HEK293 (cell line): ENCODE data around the gene DHRS7C.

Experiments used
- BCL11A ChIP-seq: fragments of 450-650 bp; formaldehyde crosslinking; IDR thresholded peaks from 2 replicates; pipeline ENCODE4 v1.5.1; 2016; ENCODE audit warnings: low read depth, missing biosample characterization, missing genetic modification characterization
- GLIS2 ChIP-seq: fragments of 450-650 bp; formaldehyde crosslinking; IDR thresholded peaks from 2 replicates; pipeline ENCODE4 v1.5.1; 2016; ENCODE audit warnings: missing biosample characterization, missing genetic modification characterization
- MZF1 ChIP-seq: fragments of 450-650 bp; formaldehyde crosslinking; IDR thresholded peaks from 2 replicates; pipeline ENCODE4 v1.5.1; 2017; ENCODE audit warnings: missing biosample characterization, missing genetic modification characterization, borderline replicate concordance
- ZFP41 ChIP-seq: fragments of 450-650 bp; formaldehyde crosslinking; IDR thresholded peaks from 2 replicates; pipeline ENCODE4 v1.5.1; 2016; ENCODE audit warnings: missing biosample characterization, missing genetic modification characterization, borderline replicate concordance
- ZIC2 ChIP-seq: fragments of 450-650 bp; formaldehyde crosslinking; IDR thresholded peaks from 2 replicates; pipeline ENCODE4 v1.5.1; 2016; ENCODE audit warnings: missing biosample characterization, missing genetic modification characterization
- ZNF184 ChIP-seq: fragments of 450-650 bp; IDR thresholded peaks from 2 replicates; pipeline ENCODE4 v1.5.1; 2018; ENCODE audit warnings: missing biosample characterization, mild to moderate bottlenecking, missing genetic modification characterization
- ZNF239 ChIP-seq: fragments of 450-650 bp; formaldehyde crosslinking; IDR thresholded peaks from 2 replicates; pipeline ENCODE4 v1.5.1; 2016; ENCODE audit warnings: missing biosample characterization, missing genetic modification characterization
- ZNF324 ChIP-seq: fragments of 450-650 bp; formaldehyde crosslinking; IDR thresholded peaks from 2 replicates; pipeline ENCODE4 v1.5.1; 2016; ENCODE audit warnings: missing biosample characterization, missing genetic modification characterization
- ZNF335 ChIP-seq: fragments of 450-650 bp; formaldehyde crosslinking; conservative IDR thresholded peaks from 2 replicates; pipeline ENCODE4 v1.5.1; 2016; ENCODE audit warnings: missing biosample characterization, missing genetic modification characterization
- ZNF366 ChIP-seq: fragments of 450-650 bp; formaldehyde crosslinking; conservative IDR thresholded peaks from 2 replicates; pipeline ENCODE4 v1.5.1; 2016; ENCODE audit warnings: missing biosample characterization, missing genetic modification characterization
- ZNF404 ChIP-seq: fragments of 450-650 bp; formaldehyde crosslinking; IDR thresholded peaks from 2 replicates; pipeline ENCODE4 v1.5.1; 2017; ENCODE audit warnings: missing biosample characterization, missing genetic modification characterization
- ZNF514 ChIP-seq: fragments of 450-650 bp; formaldehyde crosslinking; IDR thresholded peaks from 2 replicates; pipeline ENCODE4 v1.5.1; 2016; ENCODE audit warnings: missing biosample characterization, missing genetic modification characterization
- ZNF624 ChIP-seq: fragments of 450-650 bp; formaldehyde crosslinking; IDR thresholded peaks from 2 replicates; pipeline ENCODE4 v1.5.1; 2017; ENCODE audit warnings: missing biosample characterization, missing genetic modification characterization
- ZNF664 ChIP-seq: fragments of 450-650 bp; formaldehyde crosslinking; IDR thresholded peaks from 2 replicates; pipeline ENCODE4 v1.5.1; 2016; ENCODE audit warnings: missing biosample characterization, missing genetic modification characterization
- ZNF747 ChIP-seq: fragments of 450-650 bp; formaldehyde crosslinking; IDR thresholded peaks from 2 replicates; pipeline ENCODE4 v1.5.1; 2016; ENCODE audit warnings: missing biosample characterization, missing genetic modification characterization
- ZNF76 ChIP-seq: fragments of 450-650 bp; formaldehyde crosslinking; IDR thresholded peaks from 2 replicates; pipeline ENCODE4; 2016; ENCODE audit warnings: low read depth, missing biosample characterization, missing genetic modification characterization, borderline replicate concordance
- ZNF768 ChIP-seq: fragments of 450-650 bp; formaldehyde crosslinking; IDR thresholded peaks from 2 replicates; pipeline ENCODE4 v1.5.1; 2018; ENCODE audit warnings: missing biosample characterization, mild to moderate bottlenecking, missing genetic modification characterization
- ZNF791 ChIP-seq: fragments of 450-650 bp; formaldehyde crosslinking; IDR thresholded peaks from 2 replicates; pipeline ENCODE4 v1.5.1; 2016; ENCODE audit warnings: missing biosample characterization, missing genetic modification characterization
- ZXDB ChIP-seq: fragments of 450-650 bp; formaldehyde crosslinking; IDR thresholded peaks from 2 replicates; pipeline ENCODE4 v1.5.1; 2016; ENCODE audit warnings: missing biosample characterization, missing genetic modification characterization
- TF ChIP-seq, protein P1 (sequence below): fragments of 450-650 bp; formaldehyde crosslinking; IDR thresholded peaks from 2 replicates; pipeline ENCODE4 v1.5.1; 2016; ENCODE audit warnings: missing biosample characterization, missing genetic modification characterization
- TF ChIP-seq, protein P2 (sequence below): IDR thresholded peaks from 2 replicates; pipeline ENCODE4 v1.6.1; 2011; ENCODE audit warnings: mild to moderate bottlenecking, low read depth, low read length, borderline replicate concordance
- TF ChIP-seq, protein P3 (sequence below): fragments of 450-650 bp; formaldehyde crosslinking; IDR thresholded peaks from 2 replicates; pipeline ENCODE4 v1.5.1; 2016; ENCODE audit warnings: missing biosample characterization, missing genetic modification characterization
- TF ChIP-seq, protein P4 (sequence below): fragments of 450-650 bp; formaldehyde crosslinking; IDR thresholded peaks from 2 replicates; pipeline ENCODE4 v1.5.1; 2016; ENCODE audit warnings: missing biosample characterization, missing genetic modification characterization
- TF ChIP-seq, protein P5 (sequence below): fragments of 450-650 bp; formaldehyde crosslinking; IDR thresholded peaks from 2 replicates; pipeline ENCODE4 v1.5.1; 2016; ENCODE audit warnings: missing biosample characterization, missing genetic modification characterization
- TF ChIP-seq, protein P6 (sequence below): sonication (generic); formaldehyde crosslinking; IDR thresholded peaks from 2 replicates; pipeline ENCODE4 v1.8.1; 2022; ENCODE audit warnings: mild to moderate bottlenecking, moderate library complexity, missing genetic modification reagents
- TF ChIP-seq, protein P7 (sequence below): fragments of 450-650 bp; formaldehyde crosslinking; IDR thresholded peaks from 2 replicates; pipeline ENCODE4 v1.5.1; 2016; ENCODE audit warnings: missing biosample characterization, missing genetic modification characterization

DHRS7C gene

DNA sequence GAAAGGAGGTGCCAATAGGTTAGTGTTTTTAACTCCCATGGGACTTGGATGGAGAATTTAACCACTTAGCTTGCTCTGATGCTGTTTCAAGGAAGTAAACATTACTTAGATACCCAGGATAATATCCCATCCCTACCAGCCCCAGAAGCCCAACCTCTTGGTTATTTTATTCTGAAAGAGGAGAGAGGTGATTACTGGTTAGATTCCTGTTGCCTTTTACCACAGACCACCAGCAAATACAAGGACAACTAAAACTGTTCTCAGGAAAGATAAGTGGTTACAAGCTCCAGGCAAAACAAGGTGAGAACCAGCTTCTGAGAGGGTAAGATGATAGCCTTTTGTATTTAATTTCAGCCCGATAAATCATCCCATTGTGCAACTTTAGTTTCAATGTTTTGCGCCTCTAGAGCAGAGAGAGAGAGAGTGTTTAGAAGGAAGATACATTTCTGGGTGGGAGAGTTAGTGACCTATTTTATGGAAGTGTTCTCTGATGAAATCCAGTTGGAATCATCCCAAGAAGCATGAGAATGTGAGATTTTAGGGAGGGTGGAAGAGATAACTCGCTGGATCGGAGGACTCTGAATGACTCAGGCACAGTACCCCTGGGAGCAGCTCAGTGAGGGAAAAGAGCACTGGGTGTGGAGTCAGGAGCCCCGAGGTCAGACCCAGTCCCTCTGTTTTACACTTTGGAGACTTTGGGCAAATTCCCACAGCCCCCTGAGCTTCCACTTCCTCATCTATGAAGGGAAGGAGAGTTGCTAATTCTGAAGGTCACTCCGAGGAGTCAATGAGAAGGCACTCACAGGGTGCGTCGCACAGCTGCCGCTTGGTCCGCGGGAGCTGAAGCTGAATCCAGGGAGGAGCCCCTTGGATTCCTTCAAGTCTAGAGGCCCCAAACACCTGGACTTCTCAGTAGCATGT is 46.4 kb upstream of the DHRS7C start (continued):
- TF ChIP-seq, protein P1, sequence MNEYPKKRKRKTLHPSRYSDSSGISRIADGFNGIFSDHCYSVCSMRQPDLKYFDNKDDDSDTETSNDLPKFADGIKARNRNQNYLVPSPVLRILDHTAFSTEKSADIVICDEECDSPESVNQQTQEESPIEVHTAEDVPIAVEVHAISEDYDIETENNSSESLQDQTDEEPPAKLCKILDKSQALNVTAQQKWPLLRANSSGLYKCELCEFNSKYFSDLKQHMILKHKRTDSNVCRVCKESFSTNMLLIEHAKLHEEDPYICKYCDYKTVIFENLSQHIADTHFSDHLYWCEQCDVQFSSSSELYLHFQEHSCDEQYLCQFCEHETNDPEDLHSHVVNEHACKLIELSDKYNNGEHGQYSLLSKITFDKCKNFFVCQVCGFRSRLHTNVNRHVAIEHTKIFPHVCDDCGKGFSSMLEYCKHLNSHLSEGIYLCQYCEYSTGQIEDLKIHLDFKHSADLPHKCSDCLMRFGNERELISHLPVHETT = no peak
- TF ChIP-seq ZFP41 (tag by site-specific recombination) (no peak), ZNF76 (no peak), ZNF514 (tag by site-specific recombination) (no peak), ZXDB (no peak), ZIC2 (tag by site-specific recombination) (no peak), MZF1 (tag by site-specific recombination) (no peak), ZNF768 (no peak), ZNF791 (no peak), ZNF366 (tag by site-specific recombination) (no peak), BCL11A (tag by site-specific recombination) (no peak), ZNF404 (0 out of 2 replicates have a peak, but pooled peaks have one; percentile 10), ZNF184 (tag by site-specific recombination) (no peak), ZNF624 (no peak), ZNF747 (tag by site-specific recombination) (no peak), ZNF664 (tag by site-specific recombination) (no peak), ZNF324 (tag by site-specific recombination) (no peak), ZNF239 (tag by site-specific recombination) (no peak), ZNF335 (tag by site-specific recombination) (peak; percentile 56), GLIS2 (tag by site-specific recombination) (no peak)
- TF ChIP-seq, protein P2, sequence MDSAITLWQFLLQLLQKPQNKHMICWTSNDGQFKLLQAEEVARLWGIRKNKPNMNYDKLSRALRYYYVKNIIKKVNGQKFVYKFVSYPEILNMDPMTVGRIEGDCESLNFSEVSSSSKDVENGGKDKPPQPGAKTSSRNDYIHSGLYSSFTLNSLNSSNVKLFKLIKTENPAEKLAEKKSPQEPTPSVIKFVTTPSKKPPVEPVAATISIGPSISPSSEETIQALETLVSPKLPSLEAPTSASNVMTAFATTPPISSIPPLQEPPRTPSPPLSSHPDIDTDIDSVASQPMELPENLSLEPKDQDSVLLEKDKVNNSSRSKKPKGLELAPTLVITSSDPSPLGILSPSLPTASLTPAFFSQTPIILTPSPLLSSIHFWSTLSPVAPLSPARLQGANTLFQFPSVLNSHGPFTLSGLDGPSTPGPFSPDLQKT = no peak
- TF ChIP-seq, protein P3, sequence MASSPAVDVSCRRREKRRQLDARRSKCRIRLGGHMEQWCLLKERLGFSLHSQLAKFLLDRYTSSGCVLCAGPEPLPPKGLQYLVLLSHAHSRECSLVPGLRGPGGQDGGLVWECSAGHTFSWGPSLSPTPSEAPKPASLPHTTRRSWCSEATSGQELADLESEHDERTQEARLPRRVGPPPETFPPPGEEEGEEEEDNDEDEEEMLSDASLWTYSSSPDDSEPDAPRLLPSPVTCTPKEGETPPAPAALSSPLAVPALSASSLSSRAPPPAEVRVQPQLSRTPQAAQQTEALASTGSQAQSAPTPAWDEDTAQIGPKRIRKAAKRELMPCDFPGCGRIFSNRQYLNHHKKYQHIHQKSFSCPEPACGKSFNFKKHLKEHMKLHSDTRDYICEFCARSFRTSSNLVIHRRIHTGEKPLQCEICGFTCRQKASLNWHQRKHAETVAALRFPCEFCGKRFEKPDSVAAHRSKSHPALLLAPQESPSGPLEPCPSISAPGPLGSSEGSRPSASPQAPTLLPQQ (tag by site-specific recombination) = peak; percentile 49; the same call in 1 of the 2 replicates
- TF ChIP-seq, protein P4, sequence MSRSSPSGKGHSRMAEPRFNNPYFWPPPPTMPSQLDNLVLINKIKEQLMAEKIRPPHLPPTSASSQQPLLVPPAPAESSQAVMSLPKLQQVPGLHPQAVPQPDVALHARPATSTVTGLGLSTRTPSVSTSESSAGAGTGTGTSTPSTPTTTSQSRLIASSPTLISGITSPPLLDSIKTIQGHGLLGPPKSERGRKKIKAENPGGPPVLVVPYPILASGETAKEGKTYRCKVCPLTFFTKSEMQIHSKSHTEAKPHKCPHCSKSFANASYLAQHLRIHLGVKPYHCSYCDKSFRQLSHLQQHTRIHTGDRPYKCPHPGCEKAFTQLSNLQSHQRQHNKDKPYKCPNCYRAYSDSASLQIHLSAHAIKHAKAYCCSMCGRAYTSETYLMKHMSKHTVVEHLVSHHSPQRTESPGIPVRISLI = no peak
- TF ChIP-seq, protein P5, sequence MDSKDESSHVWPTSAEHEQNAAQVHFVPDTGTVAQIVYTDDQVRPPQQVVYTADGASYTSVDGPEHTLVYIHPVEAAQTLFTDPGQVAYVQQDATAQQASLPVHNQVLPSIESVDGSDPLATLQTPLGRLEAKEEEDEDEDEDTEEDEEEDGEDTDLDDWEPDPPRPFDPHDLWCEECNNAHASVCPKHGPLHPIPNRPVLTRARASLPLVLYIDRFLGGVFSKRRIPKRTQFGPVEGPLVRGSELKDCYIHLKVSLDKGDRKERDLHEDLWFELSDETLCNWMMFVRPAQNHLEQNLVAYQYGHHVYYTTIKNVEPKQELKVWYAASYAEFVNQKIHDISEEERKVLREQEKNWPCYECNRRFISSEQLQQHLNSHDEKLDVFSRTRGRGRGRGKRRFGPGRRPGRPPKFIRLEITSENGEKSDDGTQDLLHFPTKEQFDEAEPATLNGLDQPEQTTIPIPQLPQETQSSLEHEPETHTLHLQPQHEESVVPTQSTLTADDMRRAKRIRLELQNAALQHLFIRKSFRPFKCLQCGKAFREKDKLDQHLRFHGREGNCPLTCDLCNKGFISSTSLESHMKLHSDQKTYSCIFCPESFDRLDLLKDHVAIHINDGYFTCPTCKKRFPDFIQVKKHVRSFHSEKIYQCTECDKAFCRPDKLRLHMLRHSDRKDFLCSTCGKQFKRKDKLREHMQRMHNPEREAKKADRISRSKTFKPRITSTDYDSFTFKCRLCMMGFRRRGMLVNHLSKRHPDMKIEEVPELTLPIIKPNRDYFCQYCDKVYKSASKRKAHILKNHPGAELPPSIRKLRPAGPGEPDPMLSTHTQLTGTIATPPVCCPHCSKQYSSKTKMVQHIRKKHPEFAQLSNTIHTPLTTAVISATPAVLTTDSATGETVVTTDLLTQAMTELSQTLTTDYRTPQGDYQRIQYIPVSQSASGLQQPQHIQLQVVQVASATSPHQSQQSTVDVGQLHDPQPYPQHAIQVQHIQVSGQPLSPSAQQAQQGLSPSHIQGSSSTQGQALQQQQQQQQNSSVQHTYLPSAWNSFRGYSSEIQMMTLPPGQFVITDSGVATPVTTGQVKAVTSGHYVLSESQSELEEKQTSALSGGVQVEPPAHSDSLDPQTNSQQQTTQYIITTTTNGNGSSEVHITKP (tag by site-specific recombination) = peak; percentile 87
- TF ChIP-seq, protein P6, sequence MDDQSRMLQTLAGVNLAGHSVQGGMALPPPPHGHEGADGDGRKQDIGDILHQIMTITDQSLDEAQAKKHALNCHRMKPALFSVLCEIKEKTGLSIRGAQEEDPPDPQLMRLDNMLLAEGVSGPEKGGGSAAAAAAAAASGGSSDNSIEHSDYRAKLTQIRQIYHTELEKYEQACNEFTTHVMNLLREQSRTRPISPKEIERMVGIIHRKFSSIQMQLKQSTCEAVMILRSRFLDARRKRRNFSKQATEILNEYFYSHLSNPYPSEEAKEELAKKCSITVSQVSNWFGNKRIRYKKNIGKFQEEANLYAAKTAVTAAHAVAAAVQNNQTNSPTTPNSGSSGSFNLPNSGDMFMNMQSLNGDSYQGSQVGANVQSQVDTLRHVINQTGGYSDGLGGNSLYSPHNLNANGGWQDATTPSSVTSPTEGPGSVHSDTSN (CRISPR knock-in tag) = no peak
- TF ChIP-seq, protein P7, sequence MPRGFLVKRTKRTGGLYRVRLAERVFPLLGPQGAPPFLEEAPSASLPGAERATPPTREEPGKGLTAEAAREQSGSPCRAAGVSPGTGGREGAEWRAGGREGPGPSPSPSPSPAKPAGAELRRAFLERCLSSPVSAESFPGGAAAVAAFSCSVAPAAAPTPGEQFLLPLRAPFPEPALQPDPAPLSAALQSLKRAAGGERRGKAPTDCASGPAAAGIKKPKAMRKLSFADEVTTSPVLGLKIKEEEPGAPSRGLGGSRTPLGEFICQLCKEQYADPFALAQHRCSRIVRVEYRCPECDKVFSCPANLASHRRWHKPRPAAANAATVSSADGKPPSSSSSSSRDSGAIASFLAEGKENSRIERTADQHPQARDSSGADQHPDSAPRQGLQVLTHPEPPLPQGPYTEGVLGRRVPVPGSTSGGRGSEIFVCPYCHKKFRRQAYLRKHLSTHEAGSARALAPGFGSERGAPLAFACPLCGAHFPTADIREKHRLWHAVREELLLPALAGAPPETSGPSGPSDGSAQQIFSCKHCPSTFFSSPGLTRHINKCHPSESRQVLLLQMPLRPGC (tag by site-specific recombination) = no peak
